ENCODE data around the gene RNU5B-1.
"Not testable (repeated sequence)": the region's sequence is repeated elsewhere in the genome, so short reads cannot be mapped to it uniquely, and the experiment has no call there.

The RNU5B-1 gene

DNA sequence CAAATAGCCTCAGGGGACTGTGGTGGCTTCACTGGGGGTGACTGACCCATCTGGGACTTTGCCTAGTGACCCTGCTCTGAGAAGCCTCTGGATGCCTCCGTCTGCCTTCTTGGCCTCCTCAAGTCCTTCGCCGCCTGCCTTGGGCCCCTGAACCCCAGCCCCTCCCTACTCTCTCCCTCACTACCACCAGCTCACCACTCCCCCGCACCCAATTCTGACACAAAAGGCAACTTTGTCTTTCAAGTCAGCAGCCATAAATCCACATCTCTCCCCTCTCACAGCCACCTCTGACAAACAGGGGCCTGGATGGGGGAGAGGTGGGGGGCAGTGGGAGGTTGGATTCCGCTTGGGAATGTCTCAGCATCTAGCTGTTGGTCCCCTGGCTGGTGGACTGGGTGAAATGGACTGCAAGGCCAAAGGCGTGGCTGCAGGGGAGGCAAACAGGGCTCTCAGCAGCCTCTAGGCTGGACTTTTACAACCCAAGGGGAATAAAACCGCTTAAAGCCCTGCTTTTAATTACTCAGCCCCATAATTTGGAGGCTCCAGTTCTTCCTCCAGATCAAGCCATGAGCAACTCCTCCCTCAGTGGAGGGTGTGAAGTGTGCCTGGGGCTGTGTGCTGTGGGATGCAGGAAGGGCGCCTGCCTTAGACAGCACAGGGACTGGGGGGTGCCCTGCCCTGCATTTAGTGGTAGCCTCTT, 39.9 kb downstream of the RNU5B-1 start:
- no peak for DNase-seq

- DNase-seq = no peak
These were observed 40.4 kb downstream of the RNU5B-1 start for GRCh38 chr15:65344914-65345275.

GRCh38 chr15:65346856-65347598, 42.5 kb downstream of the RNU5B-1 start:
- no peak for DNase-seq

DNA sequence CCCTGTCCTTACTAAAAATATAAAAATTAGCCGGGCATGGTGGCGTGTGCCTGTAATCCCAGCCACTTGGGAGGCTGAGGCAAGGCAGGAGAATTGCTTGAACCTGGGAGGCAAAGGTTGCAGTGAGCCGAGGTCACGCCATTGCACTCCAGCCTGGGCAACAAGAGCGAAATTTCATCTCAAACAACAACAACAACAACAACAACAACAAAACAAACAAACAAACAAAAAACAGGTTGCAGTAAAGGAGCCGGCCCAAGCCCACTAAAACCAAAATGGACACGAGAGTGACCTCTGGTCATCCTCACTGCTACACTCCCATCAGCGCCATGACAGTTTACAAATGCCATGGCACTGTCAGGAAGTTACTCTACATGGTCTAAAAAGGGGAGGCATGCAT, 43.3 kb downstream of the RNU5B-1 start:
- not testable (repeated sequence) for DNase-seq

DNA sequence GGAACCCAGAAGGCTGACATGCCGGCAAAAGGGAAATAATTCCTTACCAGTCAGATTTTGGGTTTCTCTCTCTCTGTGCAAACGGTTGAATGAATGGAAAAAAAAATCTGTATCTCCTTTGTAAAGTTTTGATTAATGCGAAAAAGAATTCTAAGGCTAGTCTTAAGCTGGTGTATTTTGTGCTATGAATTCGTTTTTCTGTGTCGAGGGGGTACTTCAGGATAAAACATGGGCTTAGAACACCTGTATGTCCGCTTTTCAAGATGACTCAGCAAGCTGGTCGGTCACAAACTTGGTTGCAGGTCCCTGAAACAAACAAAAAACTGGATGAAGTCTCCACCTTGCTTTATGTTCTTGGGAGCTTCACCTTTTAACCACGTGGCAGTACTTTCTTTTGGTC, 44.9 kb downstream of the RNU5B-1 start:
- no peak for DNase-seq

GRCh38 chr15:65351972-65352371, 47.5 kb downstream of the RNU5B-1 start:
- not testable (repeated sequence) for DNase-seq

All from T-helper 2 cell (primary cell).